ENCODE results near the gene SLIT3.

- TF ChIP-seq CTCF (IDR thresholded peaks at IDR 0.05; ENCODE audit: poor library complexity): no peak
- no peak for TF ChIP-seq EZH2phosphoT487 (IDR thresholded peaks at IDR 0.05; ENCODE audit: low read depth, severe bottlenecking, unreplicated experiment)
These were observed 609.0 kb downstream of the SLIT3 start for GRCh38 chr5:168691891-168692290.
